Transverse colon (tissue), 4 donors: ENCODE measurements around the gene TNP2. TPM values are rescaled to one million over a fixed set of nuclear protein-coding genes. Genes with fewer than 3 reads are reported as not detected.

Source experiments
- DNase-seq: peaks from one replicate; pipeline ENCODE4 v3.0.0-alpha.2; 2019
- H3K27ac ChIP-seq, 4 donors: fragments of 200-600 bp; sonication (generic); 2 replicates each; pipeline ENCODE4 v1.5.1; 2016 to 2018; ENCODE audit warnings: inconsistent platforms in 4 of 4
- H3K27me3 ChIP-seq: fragments of 200-600 bp; sonication (generic); 2 replicates; pipeline ENCODE4 v1.5.1; 2017; ENCODE audit warnings: inconsistent platforms
- H3K36me3 ChIP-seq, 4 donors: fragments of 200-600 bp; sonication (generic); 2 replicates each; pipeline ENCODE4 v1.5.1; 2017 to 2019; ENCODE audit warnings: inconsistent platforms in 4 of 4
- H3K4me1 ChIP-seq, 4 donors: fragments of 200-600 bp; sonication (generic); 2 replicates each; pipeline ENCODE4 v1.5.1; 2017 to 2020; ENCODE audit warnings: inconsistent platforms in 4 of 4
- H3K4me3 ChIP-seq, 4 donors: fragments of 200-600 bp; sonication (generic); 1 replicate in 1 of 4; 2 replicates in 3 of 4; pipeline versions ENCODE4 v1.5.1 to v1.6.1; 2017 to 2019; ENCODE audit warnings: inconsistent platforms in 4 of 4
- H3K9me3 ChIP-seq, 2 donors: fragments of 200-600 bp; sonication (generic); 2 replicates each; pipeline ENCODE4 v1.5.1; 2017 to 2019; ENCODE audit warnings: inconsistent platforms in 2 of 2
- EP300 ChIP-seq: sonication (generic); formaldehyde crosslinking; IDR thresholded peaks from one replicate; pipeline ENCODE4 v1.6.1; 2017; ENCODE audit warnings: antibody characterized with exemption, low read depth
- POLR2A ChIP-seq: fragments of 450-650 bp; IDR thresholded peaks from one replicate; pipeline ENCODE4 v1.6.1; 2016; ENCODE audit warnings: antibody characterized with exemption, mild to moderate bottlenecking, moderate library complexity
- POLR2AphosphoS5 ChIP-seq, 3 donors: sonication (generic); formaldehyde crosslinking; IDR thresholded peaks; one replicate each; pipeline ENCODE4 v1.6.1; 2016; ENCODE audit warnings: antibody characterized with exemption in 3 of 3
- WGBS, 2 donors: methylation state at CpG; one replicate each; pipeline ENCODE4 v1.1.5; 2018; ENCODE audit warnings: low coverage in 1 of 2; 5-methylcytosine and 5-hydroxymethylcytosine counted together
- in situ Hi-C, 4 donors: fragments of 200-750 bp; cut with MboI; loops; one replicate each; pipeline versions ENCODE4 v1.15.0 to v1.15.1; 2017; ENCODE audit warnings: low sequenced_read_pairs in 3 of 4, low pct_ligation_motif_present in 1 of 4, low pct_unique_long_range_greater_than_20kb in 1 of 4
- intact Hi-C: fragments of 100-400 bp; cut with DNase I; formaldehyde crosslinking; loops from one replicate; pipeline ENCODE4 v1.15.1; 2023; ENCODE audit warnings: low total_unique reads
- total RNA-seq, 4 donors: library from RNA; depleted of rRNA; stranded (reverse); fragments of >200 nt; gene quantifications; one replicate each; pipeline ENCODE4 v1.1.0, GENCODE V29; 2016
- TF ChIP-seq, protein P1 (sequence below), 5 experiments: fragments of 200-600 bp in 3 of 5; fragments of 450-650 bp in 2 of 5; sonication (generic) in 3 of 5; IDR thresholded peaks; 1 replicate in 2 of 5; 2 replicates in 3 of 5; pipeline ENCODE4 v1.5.1; 2016 to 2017; ENCODE audit warnings: antibody characterized with exemption in 5 of 5, inconsistent platforms in 3 of 5, mild to moderate bottlenecking in 2 of 5, moderate library complexity in 1 of 5

Gene TNP2
- total RNA-seq, 4 donors from 2014 or later = not detected

GRCh38 chr16:11278681-11279628 lies 9.8 kb upstream of the TNP2 start:
- no peak overlapping the region for H3K4me3 ChIP-seq
- in situ Hi-C loops (no loop called here), intact Hi-C loops (no loop called here)
- no peak for DNase-seq
- H3K36me3 ChIP-seq = no peaks in the 10 kb centered on the region
- no peak for TF ChIP-seq POLR2A
- no peak for TF ChIP-seq EP300
- TF ChIP-seq, protein P1, sequence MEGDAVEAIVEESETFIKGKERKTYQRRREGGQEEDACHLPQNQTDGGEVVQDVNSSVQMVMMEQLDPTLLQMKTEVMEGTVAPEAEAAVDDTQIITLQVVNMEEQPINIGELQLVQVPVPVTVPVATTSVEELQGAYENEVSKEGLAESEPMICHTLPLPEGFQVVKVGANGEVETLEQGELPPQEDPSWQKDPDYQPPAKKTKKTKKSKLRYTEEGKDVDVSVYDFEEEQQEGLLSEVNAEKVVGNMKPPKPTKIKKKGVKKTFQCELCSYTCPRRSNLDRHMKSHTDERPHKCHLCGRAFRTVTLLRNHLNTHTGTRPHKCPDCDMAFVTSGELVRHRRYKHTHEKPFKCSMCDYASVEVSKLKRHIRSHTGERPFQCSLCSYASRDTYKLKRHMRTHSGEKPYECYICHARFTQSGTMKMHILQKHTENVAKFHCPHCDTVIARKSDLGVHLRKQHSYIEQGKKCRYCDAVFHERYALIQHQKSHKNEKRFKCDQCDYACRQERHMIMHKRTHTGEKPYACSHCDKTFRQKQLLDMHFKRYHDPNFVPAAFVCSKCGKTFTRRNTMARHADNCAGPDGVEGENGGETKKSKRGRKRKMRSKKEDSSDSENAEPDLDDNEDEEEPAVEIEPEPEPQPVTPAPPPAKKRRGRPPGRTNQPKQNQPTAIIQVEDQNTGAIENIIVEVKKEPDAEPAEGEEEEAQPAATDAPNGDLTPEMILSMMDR (IDR thresholded peaks at IDR 0.05) = no peak
- H3K27ac ChIP-seq = no peak overlapping the region
- peaks cover 0 to 6% (median 0%) of the 10 kb centered on the region in 4 donors for H3K4me1 ChIP-seq
- no peaks in the 10 kb centered on the region for H3K9me3 ChIP-seq
- H3K27me3 ChIP-seq = no peaks in the 10 kb centered on the region
- WGBS, 2 donors = 82 to 87% methylated on average over 4 to 7 of the region's 7 CpGs

- DNase-seq = no peak
- H3K4me1 ChIP-seq = peaks cover 0 to 6% (median 0%) of the 10 kb centered on the region in 4 donors
- TF ChIP-seq EP300 (no peak), POLR2A (no peak), POLR2AphosphoS5 (IDR thresholded peaks at IDR 0.05) (no peak)
- TF ChIP-seq, protein P1 (IDR thresholded peaks at IDR 0.05) = no peak
- in situ Hi-C loops (no loop called here), intact Hi-C loops (no loop called here)
- no peaks in the 10 kb centered on the region for H3K9me3 ChIP-seq
- no peak overlapping the region for H3K27ac ChIP-seq
- no peaks in the 10 kb centered on the region for H3K27me3 ChIP-seq
- WGBS, 2 donors = 88 to 97% methylated on average over 9 to 12 of the region's 12 CpGs
- H3K36me3 ChIP-seq = no peaks in the 10 kb centered on the region
- no peak overlapping the region for H3K4me3 ChIP-seq
Observed at GRCh38 chr16:11277607-11278337, 8.6 kb upstream of the TNP2 start.

DNA sequence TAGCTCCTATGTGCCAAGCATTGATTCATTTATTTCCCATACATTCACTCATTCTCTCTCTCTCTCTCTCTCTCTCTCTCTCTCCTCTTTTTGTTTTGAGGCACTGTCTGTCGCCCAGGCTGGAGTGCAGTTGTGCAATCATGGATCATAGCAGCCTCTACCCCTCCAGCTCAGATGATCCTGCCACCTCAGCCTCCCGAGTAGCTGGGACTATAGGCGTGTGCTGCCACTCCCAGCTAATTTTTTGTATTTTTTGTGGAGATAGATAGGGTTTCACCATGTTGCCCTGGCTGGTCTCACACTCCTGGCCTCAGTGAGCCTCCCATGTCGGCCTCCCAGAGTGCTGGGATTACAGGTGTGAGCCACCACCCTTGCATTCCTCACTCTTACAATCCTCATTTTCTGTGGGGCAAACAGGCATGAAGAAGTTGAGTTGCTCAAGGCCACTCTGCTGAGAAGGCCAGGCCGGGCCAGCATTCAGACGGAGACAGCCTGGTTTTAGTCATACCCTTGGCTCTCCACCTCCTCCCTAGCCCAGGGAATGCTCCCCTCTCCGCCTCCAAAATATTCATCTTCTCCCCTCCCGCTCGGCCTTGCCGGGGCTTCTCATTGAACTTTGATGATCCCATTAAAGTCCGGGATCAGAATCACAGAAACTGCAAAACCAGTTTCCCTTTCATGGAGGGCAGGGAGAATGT lies 7.9 kb upstream of the TNP2 start:
- no peak for DNase-seq
- no peak overlapping the region for H3K27ac ChIP-seq
- no peak for TF ChIP-seq POLR2AphosphoS5 (IDR thresholded peaks at IDR 0.05)
- TF ChIP-seq, protein P1 (IDR thresholded peaks at IDR 0.05) = no peak
- no peak for TF ChIP-seq POLR2A
- no peak for TF ChIP-seq EP300
- peaks cover 0 to 6% (median 0%) of the 10 kb centered on the region in 4 donors for H3K4me1 ChIP-seq
- intact Hi-C loops (no loop called here), in situ Hi-C loops (no loop called here)
- no peaks in the 10 kb centered on the region for H3K9me3 ChIP-seq
- no peaks in the 10 kb centered on the region for H3K27me3 ChIP-seq
- no peak overlapping the region for H3K4me3 ChIP-seq
- H3K36me3 ChIP-seq = no peaks in the 10 kb centered on the region
- WGBS, 2 donors = 86 to 96% methylated on average over 5 to 11 of the region's 11 CpGs
